AG08395 (cell line): ENCODE data around the gene TLL2.

Experiments used
- DNase-seq: peaks from one replicate; pipeline ENCODE4 v3.0.0; 2012; ENCODE audit warnings: mixed read lengths, low spot score

TLL2 gene

DNA sequence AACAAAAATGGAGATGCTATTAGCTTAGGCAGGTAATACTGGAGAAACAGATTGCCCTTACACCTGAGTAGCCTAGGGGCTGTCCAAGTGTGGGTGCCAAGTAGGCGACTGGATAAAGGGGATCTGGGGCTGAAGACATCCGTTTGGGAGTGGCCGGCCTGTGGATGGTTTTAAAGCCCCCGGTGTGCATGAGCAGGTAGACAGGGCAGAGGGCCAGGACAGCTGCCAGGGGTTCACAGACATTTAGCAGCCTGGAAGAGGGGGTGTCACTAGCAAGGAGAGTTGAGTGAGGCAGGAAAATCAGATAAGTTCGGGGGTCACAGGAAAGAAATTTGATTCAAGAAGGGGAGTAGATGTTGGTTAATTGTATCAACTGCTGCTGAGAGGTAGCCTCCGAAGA lies 153.4 kb downstream of the TLL2 start:
- DNase-seq = no peak

DNA sequence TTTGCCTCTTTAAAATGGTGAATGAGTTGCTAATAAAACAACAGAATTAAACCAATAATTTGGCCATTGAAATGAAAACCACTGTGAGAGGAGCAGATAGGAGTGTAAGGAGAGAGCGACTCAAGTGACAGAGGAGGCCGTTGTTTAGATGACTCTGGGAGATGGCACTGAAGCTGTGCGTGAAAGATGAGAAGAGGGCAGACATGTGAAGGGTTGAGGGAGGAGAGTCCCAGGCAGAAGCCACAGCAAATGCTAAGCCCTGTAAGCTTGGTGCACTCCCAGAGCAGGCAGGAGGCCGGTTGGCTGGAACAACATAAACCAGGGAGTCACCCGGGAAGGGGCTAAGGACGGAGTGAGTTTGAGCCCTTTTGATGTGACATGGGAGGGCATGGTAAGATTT lies 154.1 kb downstream of the TLL2 start:
- DNase-seq = no peak

DNA sequence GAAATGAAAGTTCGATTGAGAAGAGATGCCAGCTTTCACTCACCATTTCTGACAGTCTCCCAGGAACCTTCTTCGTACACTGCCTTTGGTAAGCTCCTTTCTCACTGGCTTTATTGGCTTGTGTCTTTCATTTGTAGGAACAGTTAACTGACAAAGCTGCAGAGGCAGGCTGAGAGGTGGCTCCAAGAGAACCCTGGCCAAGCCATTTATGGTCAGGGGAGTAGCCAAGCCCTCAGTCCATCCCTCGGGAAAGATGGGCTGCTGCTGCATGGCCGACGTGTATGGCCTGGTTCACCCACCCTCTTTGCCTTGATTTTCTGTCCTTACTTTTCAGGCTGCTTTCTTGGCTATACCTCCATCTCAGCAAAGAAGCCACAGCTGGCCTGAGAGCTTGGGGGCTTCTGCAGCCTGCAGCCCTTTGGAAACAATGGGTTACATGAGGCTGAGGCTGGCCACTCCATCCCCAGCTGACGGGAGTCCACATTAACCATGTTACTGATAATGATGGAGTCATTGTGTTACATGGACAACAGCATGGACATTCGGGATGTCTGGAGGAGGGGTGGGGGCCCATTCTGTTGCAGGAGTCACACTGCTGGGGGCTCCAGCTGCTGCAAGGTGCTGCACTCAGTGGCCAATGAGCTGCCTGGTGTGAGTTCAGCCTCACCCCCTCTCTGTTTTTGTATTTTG lies 154.7 kb downstream of the TLL2 start, which contains the start of gene OPALIN:
OPALIN (minus strand) TSS at position 152 of the 690 bp plus-strand sequence; CDS start at position 46, 106 bp downstream.
- DNase-seq = no peak

DNA sequence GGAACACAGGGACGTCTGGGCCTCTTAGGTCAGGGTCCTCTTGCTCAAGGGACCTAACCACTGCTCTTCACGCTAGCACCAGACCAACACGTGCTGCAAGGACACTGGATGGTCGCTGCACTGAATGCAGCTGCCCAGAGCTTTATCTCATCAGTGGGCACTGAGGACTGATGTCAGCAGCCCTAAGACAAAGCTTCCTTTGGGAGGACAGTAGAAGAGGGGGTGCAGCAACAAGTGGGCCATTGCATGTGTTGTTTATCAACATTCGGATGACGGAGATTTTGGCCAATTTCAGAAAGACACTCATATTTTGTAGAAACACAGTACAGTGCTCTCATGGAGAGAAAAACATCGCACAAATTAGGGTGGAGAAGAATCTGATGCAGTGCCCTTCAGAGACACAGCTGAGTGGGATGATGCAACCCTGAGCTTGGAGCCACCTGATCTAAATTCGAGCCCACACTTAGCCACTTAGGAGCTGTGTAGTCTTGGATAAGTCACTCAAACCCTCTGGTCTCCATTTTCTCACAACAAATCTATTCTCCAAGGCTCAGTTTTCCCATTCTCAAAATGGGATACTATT lies 156.6 kb downstream of the TLL2 start:
- DNase-seq = no peak

DNA sequence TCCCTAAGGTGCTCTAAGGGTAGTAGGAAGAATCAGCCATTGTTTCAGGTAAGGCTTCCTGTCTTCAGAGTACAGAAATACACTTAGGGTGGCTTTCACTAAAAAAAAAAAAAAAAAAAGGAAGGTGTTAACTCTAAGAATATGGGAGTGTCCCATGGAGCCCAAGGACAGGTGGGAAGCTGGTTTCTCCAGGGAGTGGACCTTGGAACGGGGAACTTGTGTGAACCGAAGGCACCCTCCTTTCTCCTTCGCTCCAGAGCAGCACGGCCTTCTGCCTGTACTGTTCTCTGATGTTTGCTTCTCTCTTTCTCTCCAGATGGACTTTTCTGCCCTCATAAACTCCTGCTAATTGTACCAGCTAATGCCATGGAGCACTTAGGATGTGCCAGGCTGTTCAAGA lies 161.1 kb downstream of the TLL2 start:
- no peak for DNase-seq

DNA sequence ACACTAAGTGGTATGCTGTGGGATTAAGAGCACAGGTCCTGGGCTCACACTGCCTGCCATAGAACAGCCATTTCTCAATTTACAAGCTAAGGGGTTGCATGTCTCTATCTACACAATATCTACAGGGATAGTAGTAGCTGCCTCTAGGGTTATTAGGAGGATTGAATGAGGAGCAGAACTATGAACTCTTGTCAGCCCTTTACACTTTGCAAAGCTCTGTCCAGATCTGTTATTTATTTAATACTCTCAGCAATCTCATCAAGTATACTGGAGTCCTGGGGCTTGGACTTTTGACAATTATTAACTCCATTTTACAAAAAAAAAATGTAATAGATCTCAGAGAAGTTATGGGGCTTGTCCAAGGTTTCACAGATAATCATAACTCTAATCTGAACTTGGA lies 161.7 kb downstream of the TLL2 start:
- DNase-seq = no peak

DNA sequence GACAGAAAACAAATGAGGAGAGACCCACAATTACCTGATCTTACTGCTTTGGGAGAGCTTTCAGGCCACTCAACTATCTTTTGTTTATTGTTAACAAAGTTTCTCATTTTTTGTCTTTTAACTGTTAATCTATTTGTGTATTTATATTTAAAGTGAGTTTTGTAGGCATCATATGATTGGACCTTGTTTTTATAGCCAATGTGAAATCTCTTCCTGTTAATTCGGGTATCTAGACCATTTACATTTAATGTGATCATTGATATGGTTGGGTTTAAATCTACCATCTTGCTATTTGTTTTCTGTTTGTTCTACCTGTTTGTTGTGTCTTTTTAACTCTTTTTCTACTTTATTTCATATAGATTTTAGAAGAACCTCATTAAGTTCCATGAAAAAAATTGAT lies 167.4 kb downstream of the TLL2 start:
- no peak for DNase-seq

DNA sequence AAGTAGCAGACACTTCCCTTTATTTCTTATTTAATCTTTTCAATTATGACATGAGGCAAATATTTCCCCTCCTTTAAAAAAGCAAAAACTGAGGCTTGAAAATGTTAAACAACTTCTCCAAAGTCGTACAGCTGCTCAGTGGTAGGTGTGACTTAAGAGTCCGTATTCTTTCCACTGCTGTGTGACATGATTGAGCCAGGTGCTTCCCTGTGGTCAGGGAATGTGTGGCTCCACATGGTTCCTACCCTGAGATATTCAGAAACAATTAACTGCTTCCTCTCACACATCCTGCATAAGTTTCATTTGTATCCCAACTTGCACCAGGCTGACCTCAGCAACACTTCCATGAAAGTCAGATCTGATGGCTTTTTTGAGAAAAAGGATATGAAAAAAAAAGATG lies 168.5 kb downstream of the TLL2 start:
- no peak for DNase-seq

DNA sequence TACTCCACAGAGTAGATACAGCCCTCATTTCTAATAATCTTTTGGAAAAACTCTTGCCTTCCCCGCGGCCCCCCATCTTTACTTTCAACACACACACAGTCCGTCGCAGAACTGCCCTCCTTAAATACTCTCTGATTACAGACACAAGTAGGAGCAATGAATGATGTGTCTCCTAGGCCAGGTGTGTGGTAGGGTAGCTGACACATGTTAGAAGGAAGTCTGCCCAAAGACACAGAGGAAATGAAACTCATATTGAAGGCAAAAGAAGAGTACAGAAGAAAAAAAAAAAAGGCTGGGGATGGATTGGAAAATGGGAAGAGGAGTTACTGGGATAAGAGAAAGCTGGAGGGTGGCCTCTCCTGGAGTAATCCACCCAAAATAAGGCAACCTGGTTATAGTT lies 169.5 kb downstream of the TLL2 start:
- no peak for DNase-seq

DNA sequence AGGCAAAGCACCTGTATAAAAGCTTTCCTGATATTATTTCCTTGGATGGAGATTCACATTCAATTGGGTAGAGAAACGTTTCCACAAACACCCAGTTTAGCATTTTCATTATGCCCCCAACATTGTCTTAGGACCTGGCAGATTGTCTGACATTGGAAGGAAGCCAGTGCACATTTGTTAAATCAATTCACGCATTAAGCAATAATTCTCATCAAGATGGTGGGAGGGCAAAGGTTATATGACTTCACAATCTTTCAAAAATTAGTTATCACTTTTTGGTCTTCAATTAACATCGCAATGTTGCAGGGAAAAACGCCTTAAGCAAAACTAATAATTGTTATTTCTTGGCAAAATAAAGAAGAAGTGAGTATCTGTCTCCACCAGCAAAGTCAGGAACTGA lies 171.3 kb downstream of the TLL2 start:
- no peak for DNase-seq

DNA sequence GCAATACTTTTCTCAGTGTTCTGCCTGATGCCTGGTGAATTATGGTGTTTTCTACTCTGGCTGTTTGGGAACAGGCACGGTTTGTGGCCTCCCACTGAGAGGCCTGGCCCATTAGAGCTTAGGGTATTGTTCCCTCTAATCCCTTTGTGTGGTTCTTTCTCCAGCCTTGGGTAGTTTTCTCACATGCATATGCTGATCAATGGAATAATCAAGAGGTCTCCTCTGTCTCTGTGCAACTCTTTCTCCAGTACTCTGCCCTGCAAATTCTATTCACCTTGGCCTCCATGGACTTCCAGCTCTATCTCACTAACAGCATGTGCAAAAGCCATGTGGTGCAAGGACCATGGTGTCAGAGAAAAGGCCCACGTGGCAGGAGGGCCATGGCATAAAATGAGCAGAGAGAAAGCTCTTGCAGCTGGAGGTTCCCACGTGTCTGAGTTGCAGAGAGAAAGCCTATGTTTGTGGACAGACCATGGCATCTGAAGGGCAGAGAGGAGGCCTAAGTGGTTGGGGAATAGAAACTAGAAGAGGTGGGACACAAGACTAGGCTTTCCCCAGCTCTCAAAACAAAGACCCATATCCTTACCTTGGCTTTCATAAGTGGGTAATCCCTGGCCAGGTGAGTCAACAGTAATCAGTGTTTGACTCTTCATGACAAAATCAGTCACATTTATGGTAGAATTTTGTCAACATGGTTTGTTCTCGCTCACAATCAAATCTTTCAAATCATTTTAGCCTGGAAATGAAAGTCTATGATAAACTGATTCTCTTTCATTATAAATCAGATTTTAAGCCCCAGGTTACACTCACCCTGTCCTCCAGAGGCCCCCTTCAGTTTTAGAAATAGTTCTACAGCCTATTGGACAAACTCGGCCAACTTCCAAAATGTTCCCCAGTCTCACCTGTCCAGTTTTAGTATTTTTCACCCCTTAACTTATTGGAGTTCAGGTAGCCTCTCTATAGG lies 172.2 kb downstream of the TLL2 start:
- no peak for DNase-seq

DNA sequence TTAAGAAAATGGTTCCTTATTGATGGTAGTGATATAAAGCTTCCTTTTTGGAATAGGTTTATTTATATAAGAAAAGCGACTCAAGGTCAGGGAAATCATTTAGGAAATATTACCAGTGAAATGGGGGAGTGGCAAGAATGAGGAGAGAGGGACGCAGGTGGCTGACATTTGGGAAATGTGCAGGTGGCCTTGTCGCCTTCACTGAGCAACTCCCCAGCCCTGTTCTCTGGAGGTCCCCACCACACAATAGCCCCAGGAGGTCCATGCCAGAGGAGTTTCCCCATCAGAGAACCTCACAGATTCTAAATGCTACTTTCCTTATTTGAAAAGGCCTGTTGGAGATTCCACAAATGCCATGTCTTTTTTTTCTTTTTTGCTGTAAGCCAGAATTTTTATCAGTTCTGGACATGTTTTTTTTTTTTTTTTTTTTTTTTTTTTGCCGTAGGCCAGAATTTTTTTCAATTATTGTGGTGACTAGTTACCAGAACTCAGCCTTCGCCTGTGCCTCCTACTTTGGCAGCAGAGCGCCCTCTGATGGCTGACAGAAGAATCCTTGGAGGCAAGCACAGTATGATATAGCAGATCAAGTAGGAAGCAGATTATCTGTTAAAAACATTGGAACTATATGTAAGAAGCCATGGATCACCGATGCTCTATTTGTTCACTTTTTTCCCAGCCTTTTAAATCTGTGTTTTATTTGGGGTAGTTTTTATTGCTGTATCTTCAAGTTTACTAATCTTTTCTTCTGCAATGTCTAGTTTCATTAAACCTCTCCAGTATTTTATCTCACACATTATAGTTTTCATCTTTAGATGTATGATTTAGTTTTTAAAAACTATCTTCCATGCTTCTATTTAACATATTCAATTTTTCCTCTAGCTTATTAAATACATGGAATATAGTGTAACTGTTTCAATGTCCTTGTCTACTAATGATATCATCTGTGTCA lies 173.5 kb downstream of the TLL2 start:
- DNase-seq = peak; percentile 48

DNA sequence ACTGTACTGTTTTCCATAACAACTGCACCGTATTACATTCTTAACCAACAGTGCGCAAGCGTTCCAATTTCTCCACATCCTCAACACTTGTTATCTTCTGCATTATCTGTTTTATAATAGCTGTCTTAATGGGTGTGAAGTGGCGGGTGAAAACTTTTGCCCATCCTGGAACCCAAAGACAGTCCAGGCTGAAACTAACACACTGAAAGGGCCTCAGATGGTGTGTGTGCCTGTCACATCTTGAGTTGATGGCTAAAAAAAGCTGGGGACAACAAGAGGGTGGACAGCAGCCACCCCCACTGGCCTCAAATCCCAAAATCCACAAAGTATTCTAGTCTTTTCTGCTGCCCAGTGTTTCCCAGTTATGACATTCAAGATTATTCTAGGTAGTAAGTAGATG lies 174.3 kb downstream of the TLL2 start:
- DNase-seq = no peak

DNA sequence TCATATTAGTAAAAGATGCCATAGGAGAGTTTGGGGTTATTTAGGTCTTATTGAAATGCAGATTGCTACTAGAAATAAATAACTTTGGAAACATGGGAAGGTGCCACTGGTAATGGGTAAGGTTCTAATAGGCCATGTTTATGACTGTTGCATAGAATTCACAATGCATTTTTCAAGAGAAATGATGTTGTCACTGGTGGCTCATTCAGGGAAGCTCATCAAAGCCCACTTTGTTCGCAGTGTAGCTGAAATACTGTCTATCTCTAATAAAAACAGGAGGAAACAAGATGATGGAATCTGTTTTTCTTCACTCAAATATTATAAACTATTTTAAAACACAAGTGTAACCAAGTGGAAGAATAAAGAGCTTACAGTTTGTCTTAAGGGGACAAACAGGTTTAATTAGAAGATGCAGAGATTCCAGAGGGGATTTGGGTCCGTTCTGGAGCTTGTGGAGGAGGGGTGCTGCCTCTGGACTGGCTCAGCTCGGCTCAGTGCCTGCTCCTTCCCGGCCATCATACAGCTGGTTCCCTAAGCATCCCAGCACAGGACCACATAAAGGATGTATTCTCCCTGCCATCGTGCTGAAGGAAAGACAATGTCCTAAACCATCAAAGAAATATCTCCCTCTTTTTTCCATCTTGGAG lies 175.3 kb downstream of the TLL2 start:
- DNase-seq = no peak

DNA sequence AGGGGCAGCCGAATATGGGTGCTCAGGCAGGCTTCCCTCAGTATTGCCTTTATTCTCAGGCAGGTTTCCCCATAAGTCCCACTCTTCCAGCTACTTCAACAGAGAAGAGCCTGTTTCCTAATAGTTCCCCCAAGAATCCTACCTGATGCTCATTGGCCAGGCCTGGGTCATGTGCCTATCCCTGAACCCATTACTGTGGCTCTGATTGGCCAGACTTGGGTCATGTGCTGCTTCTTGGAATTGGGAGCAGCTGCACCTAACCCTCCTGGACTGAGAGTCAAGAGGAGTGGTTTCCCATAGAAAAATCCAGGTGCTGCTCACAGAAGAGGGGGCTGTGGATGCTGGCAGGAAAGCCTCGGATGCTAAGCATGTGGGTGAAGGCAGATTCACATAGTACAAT lies 176.6 kb downstream of the TLL2 start:
- DNase-seq = no peak

DNA sequence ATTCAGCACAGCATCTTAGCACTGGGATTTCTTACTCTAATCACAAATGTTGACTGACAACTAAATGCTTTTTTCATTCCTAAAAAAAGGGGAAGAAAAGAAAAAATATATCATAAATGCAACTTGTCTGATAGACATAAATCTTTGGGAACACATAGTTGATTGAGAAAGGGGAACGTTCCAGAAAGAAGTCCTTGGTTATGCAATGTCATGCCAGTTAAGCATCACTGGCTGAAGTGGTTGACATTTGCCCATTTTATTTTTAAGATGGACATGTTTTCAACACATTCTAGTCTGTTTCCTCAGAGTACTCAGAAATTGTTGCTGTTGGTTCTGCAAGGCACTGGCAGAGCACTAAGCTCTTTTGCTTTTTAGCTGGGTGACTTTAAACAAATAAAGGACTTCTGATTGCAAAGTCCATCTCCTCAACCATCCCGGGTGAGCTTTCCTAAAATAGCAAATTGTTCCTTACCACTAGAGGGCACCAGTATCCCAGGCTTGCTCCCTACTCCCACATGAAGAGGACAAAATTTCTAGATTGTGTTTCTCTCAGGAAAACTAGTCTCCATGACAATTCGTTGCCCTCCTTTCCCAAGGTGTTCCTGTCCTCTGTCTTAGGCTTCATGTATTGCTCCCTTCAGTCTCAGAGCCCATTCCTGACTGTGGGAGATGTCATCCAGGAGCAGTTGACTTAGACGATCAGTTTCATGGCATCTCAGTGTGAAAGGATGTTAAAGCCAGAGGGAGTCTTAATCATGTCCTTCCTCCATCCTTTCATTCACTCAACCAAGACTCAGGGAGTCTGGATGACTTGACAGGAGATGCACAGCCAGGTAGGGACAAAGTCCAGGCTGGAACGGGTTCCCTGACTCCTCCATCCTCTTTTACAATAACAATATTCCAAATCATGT lies 178.9 kb downstream of the TLL2 start:
- peak; percentile 71 for DNase-seq

DNA sequence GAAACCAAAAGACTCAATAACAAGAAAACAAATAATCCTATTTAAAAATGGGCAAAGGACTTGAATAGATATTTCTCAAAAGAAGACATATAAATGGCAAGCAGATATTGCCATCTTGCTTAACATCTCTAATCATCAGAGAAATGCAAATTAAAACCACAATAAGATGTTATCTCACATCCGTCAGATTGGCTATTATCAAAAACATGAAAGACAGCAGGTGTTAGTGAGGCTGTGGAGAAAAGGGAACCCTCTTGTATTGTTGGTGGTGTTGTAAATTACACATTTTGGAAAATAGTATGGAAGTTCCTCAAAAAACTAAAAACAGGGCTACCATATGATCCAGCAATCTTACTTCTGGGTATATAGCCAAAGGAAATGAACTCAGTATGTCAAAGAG lies 180.6 kb downstream of the TLL2 start:
- DNase-seq = no peak

DNA sequence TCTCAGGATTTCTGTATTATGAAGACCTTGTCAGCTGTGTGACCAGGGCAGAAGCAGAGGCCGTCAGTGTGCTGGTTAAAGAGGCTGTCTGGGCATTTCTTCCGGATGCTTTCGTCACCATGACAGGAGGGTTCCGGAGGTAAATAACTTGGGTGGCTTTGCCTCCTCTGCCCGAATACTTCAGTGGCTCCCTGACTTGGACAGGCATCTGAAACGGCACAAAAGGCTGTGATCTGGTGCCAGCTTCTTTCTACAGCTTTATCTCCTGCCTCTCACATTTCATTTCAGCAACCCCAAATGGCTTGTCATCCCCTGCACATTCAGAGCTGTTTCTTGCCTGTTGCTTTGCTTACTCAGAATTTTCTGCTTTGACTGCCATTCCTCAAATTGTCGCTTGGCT lies 186.3 kb downstream of the TLL2 start:
- DNase-seq = no peak

DNA sequence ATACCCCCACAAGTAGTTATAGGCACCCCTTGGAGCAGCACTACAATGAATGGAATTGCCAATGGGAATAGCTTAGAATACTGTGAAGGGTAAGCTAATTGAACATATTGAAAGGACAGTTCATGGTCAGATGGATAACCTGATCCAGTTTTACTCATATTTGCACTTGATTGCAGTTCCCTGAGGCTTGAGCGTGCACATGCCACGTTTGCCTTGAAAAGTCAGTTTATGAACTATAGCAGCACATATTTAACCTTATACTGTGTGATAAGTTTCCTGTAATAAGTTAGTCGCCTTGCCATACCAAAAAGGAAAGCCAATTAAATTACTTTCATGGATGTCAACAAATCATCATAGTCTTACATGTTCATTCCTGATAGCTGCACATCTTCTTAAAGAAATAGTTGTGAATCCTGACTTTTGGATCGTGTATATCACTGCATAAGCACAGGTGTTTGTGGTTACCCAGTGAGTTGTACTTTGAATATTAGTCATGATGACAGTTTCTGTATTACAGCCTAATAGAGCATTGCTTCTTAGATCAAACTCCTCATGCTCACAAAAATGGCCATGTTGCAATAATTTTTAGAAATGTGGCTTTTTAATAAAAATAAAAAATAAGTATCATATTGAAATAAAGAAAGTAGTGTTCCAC lies 187.9 kb downstream of the TLL2 start:
- DNase-seq = no peak

DNA sequence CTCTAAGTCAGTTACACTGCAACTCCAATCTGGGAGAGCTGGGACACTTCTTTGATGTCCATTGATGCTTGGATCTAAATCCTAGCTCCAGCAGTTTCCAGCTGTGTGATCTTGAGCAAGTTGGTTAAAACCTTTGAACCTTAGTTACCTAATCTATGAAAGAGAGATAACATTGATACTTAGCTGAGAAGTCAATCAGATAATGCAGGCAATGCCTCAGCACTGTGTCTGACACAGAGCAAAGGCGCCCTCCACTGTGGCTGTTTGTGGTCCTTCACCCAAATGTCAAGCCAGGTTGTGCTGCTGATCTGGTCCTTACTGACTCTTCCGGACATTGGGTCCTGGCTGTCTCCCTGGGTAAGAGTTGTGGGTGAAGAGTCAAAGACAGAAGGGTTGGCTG lies 189.3 kb downstream of the TLL2 start:
- DNase-seq = no peak
